Ishikawa (cell line): ENCODE data around the gene ASRGL1.

Source experiments
- EP300 ChIP-seq: IDR thresholded peaks from 2 replicates; pipeline ENCODE4 v1.6.1; 2012; ENCODE audit warnings: borderline replicate concordance
- NFIC ChIP-seq: IDR thresholded peaks from 2 replicates; pipeline ENCODE4 v1.6.1; 2012
- TAF1 ChIP-seq: IDR thresholded peaks from 2 replicates; pipeline ENCODE4 v1.6.1; 2012; ENCODE audit warnings: low read depth, mild to moderate bottlenecking
- YY1 ChIP-seq: IDR thresholded peaks from 2 replicates; pipeline ENCODE4 v1.6.1; 2012; ENCODE audit warnings: low read depth
- TF ChIP-seq, protein P1 (sequence below): IDR thresholded peaks from 2 replicates; pipeline ENCODE4 v1.6.1; 2012

- TF ChIP-seq TAF1: no peak
- no peak for TF ChIP-seq EP300
- TF ChIP-seq, protein P1, sequence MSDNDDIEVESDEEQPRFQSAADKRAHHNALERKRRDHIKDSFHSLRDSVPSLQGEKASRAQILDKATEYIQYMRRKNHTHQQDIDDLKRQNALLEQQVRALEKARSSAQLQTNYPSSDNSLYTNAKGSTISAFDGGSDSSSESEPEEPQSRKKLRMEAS: no peak
- TF ChIP-seq YY1: no peak
- TF ChIP-seq NFIC: no peak
Observed at GRCh38 chr11:62360685-62361084, 23.4 kb downstream of the ASRGL1 start.
